OCI-LY7 (cell line): ENCODE data around the gene SORBS2.

Experiments used
- CTCF ChIP-seq: fragments of 200-600 bp; sonication (generic); conservative IDR thresholded peaks from 2 replicates; pipeline ENCODE4 v1.5.1; 2014; ENCODE audit warnings: mild to moderate bottlenecking, antibody characterized with exemption, low read length, moderate library complexity, mixed read lengths
- EZH2phosphoT487 ChIP-seq: fragments of 200-600 bp; sonication (generic); IDR thresholded peaks from 2 replicates; pipeline ENCODE4 v1.6.1; 2018; ENCODE audit warnings: low read depth, borderline replicate concordance, mild to moderate bottlenecking, mixed run types, antibody characterized with exemption, low read length, moderate library complexity, mixed read lengths

DNA sequence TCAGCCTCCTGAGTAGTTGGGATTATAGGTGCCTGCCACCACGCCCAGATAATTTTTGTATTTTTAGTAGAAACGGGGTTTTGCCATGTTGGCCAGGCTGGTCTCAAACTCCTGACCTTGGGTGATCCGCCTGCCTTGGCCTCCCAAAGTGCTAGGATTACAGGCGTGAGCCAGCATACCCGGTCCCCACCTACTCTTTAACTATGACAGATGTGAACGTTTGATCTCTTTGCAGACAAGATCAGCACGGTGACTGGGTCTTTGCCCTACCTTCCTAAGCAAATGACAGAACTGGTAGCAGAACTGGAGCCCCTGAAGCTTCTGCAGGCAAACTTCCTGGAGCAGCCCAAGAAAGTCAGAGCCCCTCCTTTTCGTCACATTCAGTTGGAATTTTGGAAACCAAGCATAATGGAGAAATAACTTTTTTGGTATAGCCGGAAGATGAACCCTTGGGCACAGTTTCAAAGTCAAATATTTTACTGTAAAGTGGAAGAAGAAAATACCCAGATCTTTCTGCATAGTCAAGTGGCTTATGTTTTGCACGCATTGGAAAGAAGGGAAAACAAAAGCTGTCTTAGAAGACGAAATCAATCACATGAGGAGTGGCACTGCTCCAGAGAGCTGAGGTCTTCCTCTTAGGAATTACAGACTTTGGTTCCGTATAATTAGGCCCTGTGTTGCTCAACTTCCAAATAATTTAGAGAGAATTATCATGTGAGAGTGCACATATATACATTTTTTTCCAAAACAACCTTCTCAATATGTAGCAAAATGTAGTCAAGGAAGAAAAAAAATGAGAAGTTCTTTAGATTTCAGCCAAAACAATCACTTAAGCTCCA is 90.6 kb downstream of the SORBS2 start:
- no peak for TF ChIP-seq CTCF
- TF ChIP-seq EZH2phosphoT487: no peak
